Measurements from ENCODE around the gene ZNF764. TPM values are rescaled to one million over a fixed set of nuclear protein-coding genes. Genes with fewer than 3 reads are reported as not detected.

The ZNF764 gene
- total RNA-seq, 1 experiment from 2014 or later = 8.3 TPM

GRCh38 chr16:30535777-30536190 lies 22.4 kb downstream of the ZNF764 start:
- Mint-ChIP-seq H3K4me3 (ENCODE audit: unreplicated experiment) (peak overlapping the region; percentile 91), H3K27me3 (ENCODE audit: insufficient read depth, unreplicated experiment) (no peaks in the 10 kb centered on the region), H3K4me1 (ENCODE audit: insufficient read depth, unreplicated experiment) (peaks cover 6% of the 10 kb centered on the region), H3K27ac (ENCODE audit: low read depth, unreplicated experiment) (peak overlapping the region; percentile 95), H3K36me3 (ENCODE audit: insufficient read depth, unreplicated experiment) (peaks cover 27% of the 10 kb centered on the region), H3K9me3 (ENCODE audit: unreplicated experiment) (no peaks in the 10 kb centered on the region)
- POLR2A ChIA-PET = interaction anchor here (0.6 to 3.5 kb wide), 26 partner anchors 9 to 500 kb away, joined by 3 to 104 read pairs (median 6); partner anchors contain the start of genes DCTPP1, FBRS, SEPHS2 and ZNF688
- peak; percentile 49 for DNase-seq (ENCODE audit: unreplicated experiment)
- intact Hi-C loops (cut with micrococcal nuclease) = loop anchor here (1.0 to 2.0 kb wide), 4 partner anchors 23 to 63 kb away; partner anchors contain the start of genes ZNF688, ZNF764 and ZNF785
- CTCF ChIA-PET = interaction anchor here (0.6 to 3.4 kb wide), 21 partner anchors 8 to 493 kb away, joined by 3 to 28 read pairs (median 5); partner anchors contain the start of genes DCTPP1, ZNF764 and ZNF785
- no TSS peak for BruUV-seq (replicated peaks)
- TF ChIP-seq CTCF (IDR thresholded peaks at IDR 0.05; ENCODE audit: unreplicated experiment) = peak; percentile 17

GRCh38 chr16:30535106-30535776 lies 22.9 kb downstream of the ZNF764 start:
- Mint-ChIP-seq H3K4me3 (ENCODE audit: unreplicated experiment) (peak overlapping the region; percentile 91), H3K4me1 (ENCODE audit: insufficient read depth, unreplicated experiment) (peaks cover 6% of the 10 kb centered on the region), H3K27me3 (ENCODE audit: insufficient read depth, unreplicated experiment) (no peaks in the 10 kb centered on the region), H3K9me3 (ENCODE audit: unreplicated experiment) (no peaks in the 10 kb centered on the region), H3K36me3 (ENCODE audit: insufficient read depth, unreplicated experiment) (peaks cover 28% of the 10 kb centered on the region), H3K27ac (ENCODE audit: low read depth, unreplicated experiment) (peak overlapping the region; percentile 95)
- TF ChIP-seq CTCF (IDR thresholded peaks at IDR 0.05; ENCODE audit: unreplicated experiment) = no peak
- DNase-seq (ENCODE audit: unreplicated experiment) = no peak
- CTCF ChIA-PET = interaction anchor here (0.6 to 3.4 kb wide), 20 partner anchors 9 to 493 kb away, joined by 3 to 28 read pairs (median 5); partner anchors contain the start of genes DCTPP1 and ZNF764
- intact Hi-C loops (cut with micrococcal nuclease) = loop anchor here (1.0 to 2.0 kb wide), 4 partner anchors 23 to 64 kb away; partner anchors contain the start of genes ZNF688, ZNF764 and ZNF785
- BruUV-seq (replicated peaks) = TSS peak; percentile 90
- POLR2A ChIA-PET = interaction anchor here (0.6 to 3.5 kb wide), 31 partner anchors 8 to 500 kb away, joined by 3 to 104 read pairs (median 4); partner anchors contain the start of genes DCTPP1, FBRS, SEPHS2 and ZNF688

DNA sequence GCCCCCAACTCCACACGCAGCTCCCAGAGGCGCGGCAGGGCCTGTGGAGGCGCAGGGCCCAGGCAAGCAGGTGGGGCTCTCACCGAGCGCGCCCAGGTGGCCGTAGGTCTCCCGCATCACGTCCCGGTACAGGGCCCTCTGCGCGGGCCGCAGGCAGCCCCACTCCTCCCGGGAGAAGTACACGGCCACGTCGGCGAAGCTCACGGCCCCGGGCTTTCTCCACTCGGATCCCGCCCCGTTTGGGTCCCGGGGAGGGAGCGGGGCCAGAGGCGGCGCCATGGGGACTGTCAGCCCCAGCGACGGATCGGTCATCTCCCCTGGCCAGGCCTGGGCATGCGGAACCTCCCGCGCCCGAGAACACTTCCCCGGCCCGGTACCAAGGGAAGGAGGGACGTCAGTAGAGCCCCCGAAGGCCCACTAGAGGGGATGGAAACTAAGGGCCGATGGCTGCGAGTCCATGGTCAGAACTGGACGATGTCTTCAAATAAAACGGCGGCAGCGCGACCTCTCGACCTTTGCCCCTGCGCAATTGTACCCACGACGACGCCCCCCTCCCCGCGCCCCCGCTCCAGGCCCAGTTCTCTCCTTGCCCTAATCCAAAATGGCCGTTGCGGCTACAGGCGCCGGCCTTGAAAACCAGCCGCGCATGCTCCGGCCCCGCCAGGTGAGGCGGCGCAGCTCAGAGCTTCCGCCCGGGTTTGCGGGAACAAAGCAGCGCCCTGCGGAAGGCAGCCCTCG lies 23.6 kb downstream of the ZNF764 start, which contains the start of gene ZNF747:
TSS of gene ZNF747 (minus strand) at position 491 of the 738 bp plus-strand sequence. CDS start at position 312, 179 bp downstream.
- peaks cover 28% of the 10 kb centered on the region for H3K36me3 Mint-ChIP-seq (ENCODE audit: insufficient read depth, unreplicated experiment)
- peak within 1 kb of the TSS; percentile 91 for H3K4me3 Mint-ChIP-seq (ENCODE audit: unreplicated experiment)
- H3K27ac Mint-ChIP-seq (ENCODE audit: low read depth, unreplicated experiment) = peak within 1 kb of the TSS; percentile 95
- intact Hi-C loops (cut with micrococcal nuclease) = loop anchor here (1.0 to 2.0 kb wide), 4 partner anchors 24 to 64 kb away; partner anchors contain the start of genes ZNF688, ZNF764 and ZNF785
- ChIA-PET CTCF (interaction anchor here (0.6 to 3.4 kb wide), 14 partner anchors 9 to 366 kb away, joined by 3 to 28 read pairs (median 6); partner anchors contain the start of genes DCTPP1 and ZNF764), POLR2A (interaction anchor here (0.5 to 3.5 kb wide), 28 partner anchors 8 to 163 kb away, joined by 3 to 104 read pairs (median 6); partner anchors contain the start of genes DCTPP1, FBRS, SEPHS2 and ZNF688)
- peaks cover 6% of the 10 kb centered on the region for H3K4me1 Mint-ChIP-seq (ENCODE audit: insufficient read depth, unreplicated experiment)
- no peak for TF ChIP-seq CTCF (IDR thresholded peaks at IDR 0.05; ENCODE audit: unreplicated experiment)
- TSS peak; percentile 42 for BruUV-seq (replicated peaks)
- no peaks in the 10 kb centered on the region for H3K27me3 Mint-ChIP-seq (ENCODE audit: insufficient read depth, unreplicated experiment)
- DNase-seq (ENCODE audit: unreplicated experiment) = peak; percentile 86
- H3K9me3 Mint-ChIP-seq (ENCODE audit: unreplicated experiment) = no peaks in the 10 kb centered on the region
